ENCODE measurements around the gene CAMTA1.

Gene CAMTA1

DNA sequence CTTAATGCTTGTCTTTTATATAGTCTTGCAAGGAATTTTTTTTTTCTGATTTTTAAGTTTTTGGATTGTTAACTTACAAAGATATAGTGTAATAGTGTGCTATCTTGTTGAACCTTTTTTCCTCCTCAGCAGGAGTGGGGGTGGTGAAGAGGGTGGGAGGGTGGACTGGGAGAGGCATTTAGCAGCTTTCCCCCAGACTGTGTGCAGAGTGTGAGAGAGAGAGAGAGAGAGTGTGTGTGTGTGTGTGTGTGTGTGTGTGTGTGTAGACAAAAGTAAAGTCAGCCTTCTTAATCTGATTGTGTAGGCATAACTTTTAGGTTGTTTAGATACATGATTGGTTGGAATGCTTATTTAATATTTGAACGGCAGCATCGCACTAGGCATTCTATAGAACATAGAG, 4.9 kb downstream of the CAMTA1 start:
- no peak overlapping the region for H3K4me3 ChIP-seq (ENCODE audit: low read depth, low read length)
- TF ChIP-seq, protein P1, sequence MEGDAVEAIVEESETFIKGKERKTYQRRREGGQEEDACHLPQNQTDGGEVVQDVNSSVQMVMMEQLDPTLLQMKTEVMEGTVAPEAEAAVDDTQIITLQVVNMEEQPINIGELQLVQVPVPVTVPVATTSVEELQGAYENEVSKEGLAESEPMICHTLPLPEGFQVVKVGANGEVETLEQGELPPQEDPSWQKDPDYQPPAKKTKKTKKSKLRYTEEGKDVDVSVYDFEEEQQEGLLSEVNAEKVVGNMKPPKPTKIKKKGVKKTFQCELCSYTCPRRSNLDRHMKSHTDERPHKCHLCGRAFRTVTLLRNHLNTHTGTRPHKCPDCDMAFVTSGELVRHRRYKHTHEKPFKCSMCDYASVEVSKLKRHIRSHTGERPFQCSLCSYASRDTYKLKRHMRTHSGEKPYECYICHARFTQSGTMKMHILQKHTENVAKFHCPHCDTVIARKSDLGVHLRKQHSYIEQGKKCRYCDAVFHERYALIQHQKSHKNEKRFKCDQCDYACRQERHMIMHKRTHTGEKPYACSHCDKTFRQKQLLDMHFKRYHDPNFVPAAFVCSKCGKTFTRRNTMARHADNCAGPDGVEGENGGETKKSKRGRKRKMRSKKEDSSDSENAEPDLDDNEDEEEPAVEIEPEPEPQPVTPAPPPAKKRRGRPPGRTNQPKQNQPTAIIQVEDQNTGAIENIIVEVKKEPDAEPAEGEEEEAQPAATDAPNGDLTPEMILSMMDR (IDR thresholded peaks at IDR 0.05; ENCODE audit: low read depth, low read length): no peak

DNA sequence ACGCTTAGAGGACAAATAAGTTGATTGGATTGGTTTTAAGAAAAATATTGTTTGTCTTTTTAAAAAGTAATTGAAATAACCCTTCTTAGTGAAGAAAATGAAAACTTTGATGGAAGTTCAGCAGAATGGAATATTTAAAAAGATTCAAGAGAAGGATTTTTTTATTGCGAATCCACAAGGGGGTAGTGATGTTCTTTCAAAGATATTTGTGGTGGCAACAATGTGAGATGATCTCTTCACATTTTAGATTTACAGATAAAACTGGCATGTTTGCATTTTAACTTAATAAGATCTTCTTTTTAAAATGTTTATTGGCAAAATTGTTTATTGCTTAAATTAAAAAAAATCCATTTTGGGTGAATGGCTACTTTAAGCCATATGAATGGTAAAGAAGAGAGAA, 8.9 kb downstream of the CAMTA1 start:
- no peak overlapping the region for H3K4me3 ChIP-seq (ENCODE audit: low read depth, low read length)
- TF ChIP-seq, protein P1 (IDR thresholded peaks at IDR 0.05; ENCODE audit: low read depth, low read length): no peak

DNA sequence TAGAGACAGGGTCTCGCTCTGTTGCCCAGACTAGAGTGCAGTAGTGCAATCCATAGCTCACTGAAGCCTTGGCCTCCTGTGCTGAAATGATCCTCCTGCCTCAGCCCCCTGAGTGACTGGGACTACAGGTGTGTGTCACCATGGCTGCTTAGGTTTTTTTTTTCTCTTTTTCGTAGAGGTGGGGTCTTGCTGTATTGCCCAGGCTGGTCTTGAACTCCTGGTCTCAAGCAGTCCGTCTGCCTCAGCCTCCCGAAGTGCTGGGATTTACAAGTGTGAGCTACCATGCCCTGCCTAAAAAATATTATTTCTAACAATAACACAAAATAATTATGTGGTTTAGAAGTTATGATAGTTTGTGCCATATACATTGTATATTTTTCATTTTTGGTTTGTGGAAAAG, 9.9 kb downstream of the CAMTA1 start:
- TF ChIP-seq, protein P1 (IDR thresholded peaks at IDR 0.05; ENCODE audit: low read depth, low read length): no peak
- no peak overlapping the region for H3K4me3 ChIP-seq (ENCODE audit: low read depth, low read length)

DNA sequence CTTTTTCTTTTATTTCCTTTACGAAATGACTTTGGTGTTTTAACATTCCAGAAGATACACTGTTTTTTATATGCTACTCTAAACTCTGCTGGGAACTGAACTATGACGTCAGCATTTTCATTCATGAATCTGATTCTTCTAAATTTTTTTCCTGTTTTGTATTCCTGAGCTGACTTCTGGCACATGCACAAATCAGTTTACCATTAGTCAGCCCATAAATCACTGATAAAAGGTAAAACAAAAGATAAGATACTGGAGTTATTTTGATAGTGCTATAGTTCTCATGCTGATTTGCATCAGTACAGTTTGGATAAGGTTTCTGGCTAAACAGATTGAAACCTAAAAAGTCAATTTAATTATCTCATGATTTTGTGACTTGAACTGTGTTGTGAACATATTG, 10.4 kb downstream of the CAMTA1 start:
- H3K4me3 ChIP-seq (ENCODE audit: low read depth, low read length): no peak overlapping the region
- TF ChIP-seq, protein P1 (IDR thresholded peaks at IDR 0.05; ENCODE audit: low read depth, low read length): no peak

DNA sequence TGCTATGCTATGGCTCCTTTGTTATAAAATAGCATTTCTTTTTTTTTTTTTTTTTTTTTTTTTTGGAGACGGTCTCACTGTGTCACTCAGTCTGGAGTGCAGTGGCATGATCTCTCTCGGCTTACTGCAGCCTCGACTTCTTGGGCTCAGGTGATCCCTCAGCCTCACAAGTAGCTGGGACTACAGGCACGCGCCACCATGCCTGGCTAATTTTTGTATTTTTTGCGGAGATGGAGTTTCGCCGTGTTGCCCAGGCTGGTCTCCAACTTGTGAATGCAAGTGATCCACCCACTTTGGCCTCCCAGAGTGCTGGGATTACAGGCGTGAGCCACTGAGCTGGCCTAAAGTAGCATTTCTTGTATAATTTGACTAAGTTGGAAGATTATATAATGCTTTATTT, 10.8 kb downstream of the CAMTA1 start:
- TF ChIP-seq, protein P1 (IDR thresholded peaks at IDR 0.05; ENCODE audit: low read depth, low read length): no peak
- H3K4me3 ChIP-seq (ENCODE audit: low read depth, low read length): no peak overlapping the region

DNA sequence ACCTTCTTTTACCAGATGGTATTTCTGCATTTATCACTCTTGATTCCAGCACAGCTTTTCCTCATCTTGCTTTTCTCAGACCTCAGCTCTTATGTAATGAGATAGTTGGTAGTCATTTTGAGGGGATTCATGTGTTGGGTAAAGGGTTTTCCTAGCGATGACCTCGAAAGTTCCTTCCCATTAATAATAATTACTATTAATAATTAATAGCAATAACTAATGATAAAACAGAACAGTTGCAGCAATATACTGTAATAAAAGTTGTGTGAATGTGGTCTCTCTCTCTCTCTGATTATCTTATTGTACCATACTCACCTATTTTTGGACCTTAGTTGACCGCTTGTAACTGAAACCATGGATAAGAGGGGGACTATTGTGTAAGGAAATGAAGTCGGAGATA, 14.2 kb downstream of the CAMTA1 start:
- TF ChIP-seq, protein P1 (IDR thresholded peaks at IDR 0.05; ENCODE audit: low read depth, low read length): no peak
- no peak overlapping the region for H3K4me3 ChIP-seq (ENCODE audit: low read depth, low read length)

DNA sequence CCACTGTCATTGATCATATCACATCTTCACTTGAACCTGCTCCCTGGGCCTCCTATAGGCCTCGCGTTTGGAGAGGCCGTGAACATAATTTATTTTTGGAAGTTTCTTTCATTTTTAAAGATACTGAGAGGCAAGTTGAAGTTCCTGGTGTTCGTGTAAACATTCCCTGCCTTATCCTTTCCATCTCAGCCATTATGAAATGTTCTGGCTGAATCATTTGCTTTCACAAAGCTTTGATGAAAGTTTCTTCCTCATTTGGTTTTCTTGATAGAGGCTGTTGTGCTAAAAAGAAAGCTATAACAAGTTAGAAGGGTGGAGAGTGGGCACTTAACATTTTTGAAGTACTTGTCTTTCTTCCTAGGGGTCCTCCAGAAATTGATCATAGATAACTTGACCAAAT, 15.5 kb downstream of the CAMTA1 start:
- TF ChIP-seq, protein P1 (IDR thresholded peaks at IDR 0.05; ENCODE audit: low read depth, low read length): no peak
- 0 out of 2 replicates have a peak overlapping the region, but pooled peaks have one; percentile 3 for H3K4me3 ChIP-seq (ENCODE audit: low read depth, low read length)

Measured in WI38 (cell line).